Endothelial cell of umbilical vein (primary cell): Measurements from ENCODE around the gene FAM13C. TPM values are rescaled to one million over a fixed set of nuclear protein-coding genes. Genes with fewer than 3 reads are reported as not detected.

Experiments
- BruUV-seq: library from RNA; stranded (reverse); fragments of 400-500 nt; replicated peaks from 2 replicates; lab custom pipeline; 2021; lab: Mats Ljungman, UMichigan
- CTCF ChIA-PET: fragments of 300-600, 350-600 bp; sonication (Branson Sonifier 250); formaldehyde crosslinking; loops from one replicate; lab custom pipeline; 2021; ENCODE audit warnings: antibody characterized with exemption, inconsistent platforms; lab: Charles Lee
- POLR2A ChIA-PET: fragments of 300-600, 350-600 bp; sonication (Branson Sonifier 250); formaldehyde crosslinking; loops from one replicate; lab custom pipeline; 2021; ENCODE audit warnings: antibody characterized with exemption, inconsistent platforms; lab: Charles Lee
- DNase-seq: peaks from one replicate; pipeline ENCODE4 v3.0.0-alpha.2; 2011; ENCODE audit warnings: low read depth, low spot score
- FAIRE-seq: peaks from 2 replicates; lab custom pipeline; 2011; peaks lifted over from hg19 to GRCh38; lab: Jason Lieb, UNC
- H2AFZ ChIP-seq: 2 replicates; pipeline ENCODE4 v1.6.0; 2012; ENCODE audit warnings: low read depth, low read length, control low read depth, inconsistent platforms
- H3K27ac ChIP-seq: 2 replicates; pipeline ENCODE4 v1.5.1; 2011; ENCODE audit warnings: low read depth, mild to moderate bottlenecking, control low read depth, low read length, moderate library complexity; ENCODE audit not compliant: insufficient read depth
- H3K27me3 ChIP-seq, 2 experiments: 2 replicates each; pipeline versions ENCODE4 v1.6.0 to v1.6.1; 2011; ENCODE audit warnings: low read length in 2 of 2, mixed read lengths in 1 of 2; ENCODE audit not compliant: control insufficient read depth in 2 of 2, insufficient read depth in 2 of 2
- H3K36me3 ChIP-seq, 2 experiments: 2 replicates in 1 of 2; 3 replicates in 1 of 2; pipeline ENCODE4 v1.5.1; 2011; ENCODE audit warnings: low read length in 2 of 2, mild to moderate bottlenecking in 1 of 2, moderate library complexity in 1 of 2; ENCODE audit not compliant: control insufficient read depth in 2 of 2, insufficient read depth in 2 of 2; ENCODE audit errors: extremely low read depth in 1 of 2
- H3K4me1 ChIP-seq: 3 replicates; pipeline ENCODE4 v1.5.1; 2011; ENCODE audit warnings: mild to moderate bottlenecking, low read length; ENCODE audit not compliant: control insufficient read depth, insufficient read depth; ENCODE audit errors: extremely low read depth
- H3K4me2 ChIP-seq: 2 replicates; pipeline ENCODE4 v1.6.1; 2011; ENCODE audit warnings: low read length, control low read depth, mixed read lengths; ENCODE audit not compliant: insufficient read depth
- H3K4me3 ChIP-seq, 3 experiments: fragments of 200-600 bp in 1 of 3; sonication (generic), shearing (Covaris generic) in 1 of 3; replicated peaks in 1 of 3; 2 replicates each; pipeline ENCODE4 v1.5.1; 2011 to 2016; ENCODE audit warnings: control low read depth in 3 of 3, low read length in 3 of 3, mild to moderate bottlenecking in 2 of 3, inconsistent platforms in 1 of 3, low read depth in 1 of 3, moderate library complexity in 1 of 3; ENCODE audit not compliant: insufficient read depth in 1 of 3
- H3K79me2 ChIP-seq: 2 replicates; pipeline ENCODE4 v1.6.0; 2012; ENCODE audit warnings: low read length, inconsistent platforms; ENCODE audit not compliant: control insufficient read depth, insufficient read depth
- H3K9ac ChIP-seq: replicated peaks from 2 replicates; pipeline ENCODE3; 2011; ENCODE audit warnings: low read length, control low read depth; ENCODE audit not compliant: insufficient read depth; ENCODE audit errors: extremely low read depth
- H3K9me1 ChIP-seq: replicated peaks from 3 replicates; pipeline ENCODE4 v1.6.0; 2011; ENCODE audit warnings: mild to moderate bottlenecking, low read length; ENCODE audit not compliant: control insufficient read depth, insufficient read depth; ENCODE audit errors: extremely low read depth
- H3K9me3 ChIP-seq: replicated peaks from 2 replicates; pipeline ENCODE4 v1.5.1; 2012; ENCODE audit warnings: low read length, inconsistent platforms; ENCODE audit not compliant: control insufficient read depth, insufficient read depth
- H4K20me1 ChIP-seq: replicated peaks from 2 replicates; pipeline ENCODE3; 2011; ENCODE audit warnings: mild to moderate bottlenecking, low read length; ENCODE audit not compliant: control insufficient read depth, insufficient read depth; ENCODE audit errors: extremely low read depth
- CTCF ChIP-seq, 2 donors: IDR thresholded peaks; 1 replicate in 1 of 2; 2 replicates in 1 of 2; pipeline ENCODE4 v1.5.1; 2011; ENCODE audit warnings: low read length in 2 of 2, mild to moderate bottlenecking in 2 of 2, moderate library complexity in 2 of 2, control low read depth in 1 of 2, inconsistent platforms in 1 of 2, low read depth in 1 of 2; ENCODE audit not compliant: insufficient read depth in 1 of 2; ENCODE audit errors: extremely low read depth in 1 of 2
- EZH2 ChIP-seq: IDR thresholded peaks from 2 replicates; pipeline ENCODE4 v1.6.1; 2012; ENCODE audit warnings: borderline replicate concordance, low read depth, mild to moderate bottlenecking, moderate library complexity, low read length, inconsistent platforms; ENCODE audit not compliant: severe bottlenecking
- FOS ChIP-seq: IDR thresholded peaks from 2 replicates; pipeline ENCODE4 v1.6.1; 2011; ENCODE audit warnings: mild to moderate bottlenecking, low read length, moderate library complexity, borderline replicate concordance; ENCODE audit not compliant: insufficient read depth
- GATA2 ChIP-seq: IDR thresholded peaks from 2 replicates; pipeline ENCODE4 v1.7.0; 2011; ENCODE audit warnings: low read depth, mild to moderate bottlenecking, moderate library complexity, mixed read lengths, low read length; ENCODE audit not compliant: insufficient read length, insufficient read depth
- JUN ChIP-seq: IDR thresholded peaks from 2 replicates; pipeline ENCODE4 v1.6.1; 2011; ENCODE audit warnings: borderline replicate concordance, low read depth; ENCODE audit not compliant: insufficient read length, insufficient read depth
- MAX ChIP-seq: IDR thresholded peaks from 2 replicates; pipeline ENCODE4 v1.6.1; 2011; ENCODE audit not compliant: insufficient read depth, insufficient read length
- MYC ChIP-seq: IDR thresholded peaks from one replicate; pipeline ENCODE4 v1.6.1; 2011; ENCODE audit warnings: mild to moderate bottlenecking, low read depth, low read length
- POLR2A ChIP-seq: IDR thresholded peaks from 2 replicates; pipeline ENCODE4 v1.6.1; 2012; ENCODE audit warnings: low read depth, mild to moderate bottlenecking, control low read depth, low read length
- POLR2AphosphoS5 ChIP-seq: IDR thresholded peaks from 2 replicates; pipeline ENCODE4 v1.6.1; 2012; ENCODE audit warnings: low read depth, mild to moderate bottlenecking, control low read depth, low read length, moderate library complexity; ENCODE audit not compliant: insufficient read depth
- dilution Hi-C: fragments of 300-500 bp; cut with MboI; formaldehyde crosslinking; loops from one replicate; pipeline ENCODE4 v1.15.0; 2019; ENCODE audit warnings: low sequenced_read_pairs; ENCODE audit not compliant: extremely low pct_ligation_motif_present
- intact Hi-C: fragments of 100-400 bp; cut with micrococcal nuclease; formaldehyde crosslinking; loops from one replicate; pipeline ENCODE4 v1.10.0; 2022
- polyA plus RNA-seq, 4 experiments: library from polyadenylated mRNA; depleted of rRNA in 3 of 4; stranded (reverse) in 3 of 4; unstranded in 1 of 4; fragments of >200 nt; gene quantifications; 2 replicates each; pipeline versions ENCODE4 v1.2.1 to v1.2.3, GENCODE V29; 2011 to 2012; ENCODE audit warnings: missing spikeins in 1 of 4
- total RNA-seq: library from RNA; stranded (reverse); gene quantifications from 2 replicates; pipeline ENCODE4 v1.2.3, GENCODE V29; 2021

Gene FAM13C
- total and polyA plus RNA-seq, 2 donors (not counting 3 experiments of a cell fraction or from before 2014, with no cell fraction given): 0.03 TPM; not detected in 1

- dilution Hi-C loops (no loop called here), intact Hi-C loops (no loop called here)
- no peak for DNase-seq
- Histone ChIP-seq H3K4me2 (no peak overlapping the region), H2AFZ (no peak overlapping the region), H3K9ac (no peak overlapping the region), H3K9me1 (no peaks in the 10 kb centered on the region), H3K9me3 (peaks cover 2% of the 10 kb centered on the region), H3K4me1 (no peaks in the 10 kb centered on the region), H3K27me3 (no peaks in the 10 kb centered on the region), H4K20me1 (no peaks in the 10 kb centered on the region), H3K4me3 (no peak overlapping the region), H3K36me3 (no peaks in the 10 kb centered on the region), H3K27ac (no peak overlapping the region), H3K79me2 (no peaks in the 10 kb centered on the region)
- no peak for TF ChIP-seq JUN
- no peak for TF ChIP-seq POLR2AphosphoS5
- no peak for TF ChIP-seq MYC
- no peak for TF ChIP-seq EZH2
- no peak for TF ChIP-seq FOS
- TF ChIP-seq GATA2: no peak
- TF ChIP-seq POLR2A: no peak
- TF ChIP-seq CTCF (IDR thresholded peaks at IDR 0.05; ENCODE audit: extremely low read depth in 1 of 2, insufficient read depth in 1 of 2, low read depth in 1 of 2, low read length in 2 of 2): no peak
- no peak for TF ChIP-seq MAX
- no TSS peak for BruUV-seq
- POLR2A ChIA-PET: no interaction called here
- CTCF ChIA-PET: no interaction called here
- no peak for FAIRE-seq
Observed at GRCh38 chr10:59332581-59332980, 29.8 kb downstream of the FAM13C start.
